Breast epithelium (tissue), 3 donors: ENCODE measurements around the gene TBL2.

Source experiments
- CTCF ChIP-seq, 3 donors: fragments of 450-650 bp; IDR thresholded peaks; one replicate each; pipeline ENCODE4 v1.5.1; 2016 to 2017; ENCODE audit warnings: antibody characterized with exemption in 3 of 3, mild to moderate bottlenecking in 3 of 3, moderate library complexity in 3 of 3
- POLR2AphosphoS5 ChIP-seq, 3 donors: sonication (generic); formaldehyde crosslinking; IDR thresholded peaks; one replicate each; pipeline ENCODE4 v1.6.1; 2017; ENCODE audit warnings: antibody characterized with exemption in 3 of 3

GRCh38 chr7:73615886-73616285 lies 37.5 kb upstream of the TBL2 start:
- TF ChIP-seq CTCF (IDR thresholded peaks at IDR 0.05) (no peak), POLR2AphosphoS5 (IDR thresholded peaks at IDR 0.05) (no peak)
